ENCODE data around the gene SLC5A10. TPM values are rescaled to one million over a fixed set of nuclear protein-coding genes. Genes with fewer than 3 reads are reported as not detected.

Gene SLC5A10
- total RNA-seq, 1 experiment from 2014 or later, result not detected

- no peak overlapping the region for H4K5ac ChIP-seq (ENCODE audit: insufficient read length, low read depth, low read length)
- H2BK120ac ChIP-seq (ENCODE audit: low read depth, low read length, poor library complexity, severe bottlenecking), result no peak overlapping the region
- H3K14ac ChIP-seq (ENCODE audit: insufficient read depth, low read length), result no peak overlapping the region
- no peaks in the 10 kb centered on the region for H3K9me3 ChIP-seq (ENCODE audit: control insufficient read depth, low read depth, low read length)
- H3K9ac ChIP-seq (ENCODE audit: extremely low read depth, insufficient read length, low read length), result no peak overlapping the region
- H4K20me1 ChIP-seq (ENCODE audit: control insufficient read depth, insufficient read depth, insufficient read length), result no peaks in the 10 kb centered on the region
- Mint-ChIP-seq H3K4me1 (no peaks in the 10 kb centered on the region), H3K27ac (no peak overlapping the region), H3K4me3 (no peak overlapping the region), H3K36me3 (ENCODE audit: insufficient read depth in 1 of 3, low read depth in 3 of 3) (no peaks in the 10 kb centered on the region), H3K9me3 (no peaks in the 10 kb centered on the region), H3K27me3 (ENCODE audit: low read depth) (peaks cover 4% of the 10 kb centered on the region)
- H3K79me2 ChIP-seq (ENCODE audit: insufficient read depth, low read length), result no peaks in the 10 kb centered on the region
- H3K4ac ChIP-seq (ENCODE audit: low read depth, low read length), result no peak overlapping the region
- no peak for DNase-seq
- H3K18ac ChIP-seq (ENCODE audit: insufficient read length, low read depth, low read length), result no peak overlapping the region
- no peak overlapping the region for H2BK12ac ChIP-seq (ENCODE audit: insufficient read length, low read depth, low read length)
- no peak overlapping the region for H3K27ac ChIP-seq (ENCODE audit: insufficient read length, low read depth, low read length)
- no peak overlapping the region for H2AK5ac ChIP-seq (ENCODE audit: insufficient read length, low read length)
- no peak overlapping the region for H4K8ac ChIP-seq (replicated peaks; ENCODE audit: insufficient read length, low read depth, low read length)
- H3K79me1 ChIP-seq (ENCODE audit: insufficient read depth, low read depth, low read length, poor library complexity, severe bottlenecking), result no peaks in the 10 kb centered on the region
- TF ChIP-seq CTCF (conservative IDR thresholded peaks at IDR 0.05), result no peak
- H3K23me2 ChIP-seq (ENCODE audit: insufficient read length, low read depth, low read length, poor library complexity, severe bottlenecking), result no peaks in the 10 kb centered on the region
- no peak overlapping the region for H3K56ac ChIP-seq (ENCODE audit: insufficient read length, low read depth, low read length)
- H3K4me2 ChIP-seq (ENCODE audit: insufficient read depth, insufficient read length, low read length), result no peak overlapping the region
- no peak overlapping the region for H2BK5ac ChIP-seq (ENCODE audit: insufficient read length, low read length)
- no CpG with 5 or more reads among the region's 2 CpGs for WGBS (ENCODE audit: extremely low coverage, insufficient read length, low lambda C conversion rate)
- H2AFZ ChIP-seq (ENCODE audit: low read length), result no peak overlapping the region
- no peak overlapping the region for H2BK20ac ChIP-seq (ENCODE audit: low read depth, low read length, poor library complexity, severe bottlenecking)
- no peak overlapping the region for H2BK15ac ChIP-seq (ENCODE audit: low read depth, low read length)
- H3K27me3 ChIP-seq (ENCODE audit: insufficient read depth, low read length), result no peaks in the 10 kb centered on the region
- H4K91ac ChIP-seq (ENCODE audit: insufficient read length, low read depth, low read length), result no peak overlapping the region
- no peak overlapping the region for H3K23ac ChIP-seq (ENCODE audit: insufficient read length, low read depth, low read length)
- H3K4me1 ChIP-seq (ENCODE audit: insufficient read depth, low read length), result no peaks in the 10 kb centered on the region
- H3T11ph ChIP-seq (ENCODE audit: low read length), result no peak overlapping the region
Observed at GRCh38 chr17:18938692-18939023, 13.3 kb upstream of the SLC5A10 start.
